Erythroblast (primary cell): ENCODE results near the gene LMAN2.

ENCODE experiments used
- GATA1 ChIP-seq: IDR thresholded peaks from 2 replicates; pipeline ENCODE4 v1.6.1; 2011; ENCODE audit warnings: low read depth, mild to moderate bottlenecking, control low read depth, low read length, moderate library complexity
- POLR2A ChIP-seq: IDR thresholded peaks from 2 replicates; pipeline ENCODE4 v1.6.1; 2011; ENCODE audit warnings: mild to moderate bottlenecking, low read length

GRCh38 chr5:177367323-177367848 is 15.9 kb upstream of the LMAN2 start:
- no peak for TF ChIP-seq POLR2A
- TF ChIP-seq GATA1: no peak
